Right lobe of liver (tissue), 4 donors: Measurements from ENCODE around the gene SMIM44.
A peak's percentile ranks its signal among the peaks of the same experiment; 100 is the strongest.

ENCODE experiments used
- CTCF ChIP-seq, 4 donors: fragments of 200-600 bp in 3 of 4; fragments of 450-650 bp in 1 of 4; IDR thresholded peaks; one replicate each; pipeline versions ENCODE4 v1.5.1 to v1.8.0; 2016 to 2022; ENCODE audit warnings: antibody characterized with exemption in 4 of 4, mild to moderate bottlenecking in 2 of 4
- POLR2A ChIP-seq: fragments of 450-650 bp; IDR thresholded peaks from one replicate; pipeline ENCODE4 v1.6.1; 2017; ENCODE audit warnings: antibody characterized with exemption, mild to moderate bottlenecking
- donor health status: DM: no; HTN: no; CAD: no.
- donor health status: DM: no; HTN: no; CAD: no.
- donor health status: DM: no; HTN: yes; CAD: no.

GRCh38 chr19:3471954-3472655 is 11.1 kb downstream of the SMIM44 start:
- TF ChIP-seq CTCF (IDR thresholded peaks at IDR 0.05) (peak; percentile 70 to 88 (median 79)), POLR2A (no peak)
